K562 (cell line): ENCODE data around the gene LRRC7. TPM values are rescaled to one million over a fixed set of nuclear protein-coding genes. Genes with fewer than 3 reads are reported as not detected.

ENCODE experiments used
- ATF7 ChIP-seq: fragments of 450-650 bp; IDR thresholded peaks from 2 replicates; pipeline ENCODE4 v1.7.1; 2014; ENCODE audit warnings: mild to moderate bottlenecking, moderate library complexity
- BACH1 ChIP-seq: fragments of 200-800 bp; sonication (Bioruptor generic); IDR thresholded peaks from 2 replicates; pipeline ENCODE4 v1.6.1; 2016; ENCODE audit warnings: missing genetic modification characterization, missing compliant biosample characterization
- EWSR1 ChIP-seq: fragments of 450-650 bp; IDR thresholded peaks from 2 replicates; pipeline ENCODE4 v1.6.1; 2018; ENCODE audit warnings: borderline replicate concordance, mild to moderate bottlenecking, low read depth, moderate library complexity; ENCODE audit not compliant: partially characterized antibody
- HDAC2 ChIP-seq: fragments of 450-650 bp; IDR thresholded peaks from 2 replicates; pipeline ENCODE4 v1.6.1; 2016; ENCODE audit warnings: mild to moderate bottlenecking
- OTX1 ChIP-seq: fragments of 450-650 bp; formaldehyde crosslinking; IDR thresholded peaks from 2 replicates; pipeline ENCODE4 v1.4.0; 2022; ENCODE audit warnings: mild to moderate bottlenecking
- PRDM10 ChIP-seq: fragments of 450-650 bp; IDR thresholded peaks from 2 replicates; pipeline ENCODE4 v1.6.1; 2018; ENCODE audit not compliant: partially characterized antibody
- SP1 ChIP-seq: sonication (generic); formaldehyde crosslinking; IDR thresholded peaks from 2 replicates; pipeline ENCODE4 v1.8.1; 2022; ENCODE audit warnings: mild to moderate bottlenecking, missing genetic modification reagents
- THRB ChIP-seq: fragments of 450-650 bp; formaldehyde crosslinking; conservative IDR thresholded peaks from 2 replicates; pipeline ENCODE4 v1.4.0; 2022; ENCODE audit warnings: mild to moderate bottlenecking, missing genetic modification characterization
- polyA plus RNA-seq, 8 experiments: library from polyadenylated mRNA; depleted of rRNA in 4 of 8; stranded (reverse) in 5 of 8; unstranded in 3 of 8; fragments of >200 nt; fragmentation: Nextera tagmentation in 2 of 8; fragmentation: Illumina TruSeq in 1 of 8; extraction: Ambion mirVana in 2 of 8; extraction: Trizol in 1 of 8; gene quantifications; 2 replicates each; pipeline versions ENCODE4 v1.2.1 to v1.2.3, GENCODE V29; 2011 to 2014; ENCODE audit warnings: inconsistent platforms in 1 of 8, missing spikeins in 1 of 8
- total RNA-seq, 7 experiments: library from RNA; depleted of rRNA in 6 of 7; stranded (reverse); fragments of >200 nt in 6 of 7; fragmentation: Illumina TruSeq in 2 of 7; extraction: Trizol in 2 of 7; gene quantifications; 2 replicates each; pipeline versions ENCODE4 v1.2.1 to v1.2.3, GENCODE V29; 2011 to 2021; ENCODE audit warnings: low replicate concordance in 1 of 7

Gene LRRC7
- total and polyA plus RNA-seq, 9 of the 15 experiments (the other 6 are each of a cell fraction or from before 2014, with no cell fraction given), result 0.09 to 0.94 (median 0.49) TPM

- TF ChIP-seq OTX1 (CRISPR knock-in tag) (no peak), PRDM10 (no peak), HDAC2 (no peak), ATF7 (no peak), BACH1 (peak; percentile 51; the same call in 1 of the 2 replicates), THRB (no peak), EWSR1 (no peak), SP1 (CRISPR knock-in tag) (no peak)
Measured at GRCh38 chr1:70042090-70042731, 474.5 kb downstream of the LRRC7 start (continued).
